KMS-11 (cell line): ENCODE results near the gene EMP3.
"Not testable (repeated sequence)": the region's sequence is repeated elsewhere in the genome, so short reads cannot be mapped to it uniquely, and the experiment has no call there.

Experiments
- H2AFZ ChIP-seq: fragments of 200-600 bp; sonication (generic); 2 replicates; pipeline ENCODE4 v1.6.1; 2016; ENCODE audit warnings: antibody characterized with exemption, mixed run types, low read depth
- H3K27ac ChIP-seq: fragments of 200-600 bp; sonication (generic); 2 replicates; pipeline ENCODE4 v1.6.1; 2016; ENCODE audit warnings: mild to moderate bottlenecking, mixed run types
- H3K27me3 ChIP-seq: fragments of 200-600 bp; sonication (generic); 2 replicates; pipeline ENCODE4 v1.6.1; 2017; ENCODE audit warnings: mild to moderate bottlenecking, low read depth, mixed run types, moderate library complexity; ENCODE audit not compliant: insufficient read depth
- H3K36me3 ChIP-seq: fragments of 200-600 bp; sonication (generic); 2 replicates; pipeline ENCODE4 v1.6.1; 2017; ENCODE audit warnings: mild to moderate bottlenecking, mixed run types; ENCODE audit not compliant: insufficient read depth
- H3K4me1 ChIP-seq: fragments of 200-600 bp; sonication (generic); 2 replicates; pipeline ENCODE4 v1.6.1; 2016; ENCODE audit warnings: mild to moderate bottlenecking, low read depth, mixed run types; ENCODE audit not compliant: poor library complexity, severe bottlenecking
- H3K4me2 ChIP-seq: fragments of 200-600 bp; sonication (generic); 2 replicates; pipeline ENCODE4 v1.7.0; 2016; ENCODE audit warnings: mild to moderate bottlenecking, mixed run types
- H3K4me3 ChIP-seq: fragments of 200-600 bp; sonication (generic); IDR thresholded peaks from 2 replicates; pipeline ENCODE4 v1.6.1; 2017; ENCODE audit warnings: low read depth, low read length, mixed read lengths; ENCODE audit not compliant: insufficient read depth
- H3K79me2 ChIP-seq: fragments of 200-600 bp; sonication (generic); 2 replicates; pipeline ENCODE4 v1.6.1; 2016; ENCODE audit warnings: low read depth, mixed run types; ENCODE audit not compliant: insufficient read depth
- H3K9ac ChIP-seq: fragments of 200-600 bp; sonication (generic); 2 replicates; pipeline ENCODE4 v1.6.1; 2016; ENCODE audit warnings: mild to moderate bottlenecking, mixed run types
- H4K20me1 ChIP-seq: fragments of 200-600 bp; sonication (generic); 2 replicates; pipeline ENCODE4 v1.6.1; 2016; ENCODE audit warnings: mild to moderate bottlenecking, mixed run types; ENCODE audit not compliant: insufficient read depth
- TF ChIP-seq, protein P1 (sequence below): fragments of 200-600 bp; sonication (generic); conservative IDR thresholded peaks from 2 replicates; pipeline ENCODE4 v1.6.1; 2017; ENCODE audit warnings: low read depth, mild to moderate bottlenecking, antibody characterized with exemption, low read length, moderate library complexity, mixed read lengths

The EMP3 gene

DNA sequence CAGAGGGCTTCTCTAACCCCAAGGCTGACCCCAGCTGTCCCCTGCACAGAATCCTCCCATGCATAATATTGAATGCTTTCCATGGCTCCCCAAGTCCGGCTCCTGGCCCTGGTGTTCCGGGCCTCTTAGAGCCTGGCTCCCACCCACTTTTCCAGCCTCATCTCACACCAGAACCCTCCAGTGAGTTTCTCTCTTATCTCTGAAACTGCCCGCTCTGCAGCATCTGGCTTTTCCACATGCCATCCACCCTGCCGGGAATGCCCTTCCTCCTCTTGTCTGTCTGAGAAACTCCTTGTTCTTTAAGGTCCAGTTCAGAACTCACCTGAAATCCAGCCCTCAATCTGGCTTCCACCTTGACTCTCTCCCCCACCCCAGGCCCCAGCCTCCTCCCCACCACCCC lies 45.6 kb downstream of the EMP3 start:
- no peaks in the 10 kb centered on the region for H4K20me1 ChIP-seq
- peaks cover 39% of the 10 kb centered on the region for H3K4me1 ChIP-seq
- H3K36me3 ChIP-seq, result no peaks in the 10 kb centered on the region
- H3K27ac ChIP-seq, result no peak overlapping the region
- no peaks in the 10 kb centered on the region for H3K27me3 ChIP-seq
- H3K9ac ChIP-seq, result no peak overlapping the region
- no peaks in the 10 kb centered on the region for H3K79me2 ChIP-seq
- TF ChIP-seq, protein P1, sequence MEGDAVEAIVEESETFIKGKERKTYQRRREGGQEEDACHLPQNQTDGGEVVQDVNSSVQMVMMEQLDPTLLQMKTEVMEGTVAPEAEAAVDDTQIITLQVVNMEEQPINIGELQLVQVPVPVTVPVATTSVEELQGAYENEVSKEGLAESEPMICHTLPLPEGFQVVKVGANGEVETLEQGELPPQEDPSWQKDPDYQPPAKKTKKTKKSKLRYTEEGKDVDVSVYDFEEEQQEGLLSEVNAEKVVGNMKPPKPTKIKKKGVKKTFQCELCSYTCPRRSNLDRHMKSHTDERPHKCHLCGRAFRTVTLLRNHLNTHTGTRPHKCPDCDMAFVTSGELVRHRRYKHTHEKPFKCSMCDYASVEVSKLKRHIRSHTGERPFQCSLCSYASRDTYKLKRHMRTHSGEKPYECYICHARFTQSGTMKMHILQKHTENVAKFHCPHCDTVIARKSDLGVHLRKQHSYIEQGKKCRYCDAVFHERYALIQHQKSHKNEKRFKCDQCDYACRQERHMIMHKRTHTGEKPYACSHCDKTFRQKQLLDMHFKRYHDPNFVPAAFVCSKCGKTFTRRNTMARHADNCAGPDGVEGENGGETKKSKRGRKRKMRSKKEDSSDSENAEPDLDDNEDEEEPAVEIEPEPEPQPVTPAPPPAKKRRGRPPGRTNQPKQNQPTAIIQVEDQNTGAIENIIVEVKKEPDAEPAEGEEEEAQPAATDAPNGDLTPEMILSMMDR, result no peak
- no peak overlapping the region for H2AFZ ChIP-seq
- no peak overlapping the region for H3K4me2 ChIP-seq
- H3K4me3 ChIP-seq, result no peak overlapping the region

DNA sequence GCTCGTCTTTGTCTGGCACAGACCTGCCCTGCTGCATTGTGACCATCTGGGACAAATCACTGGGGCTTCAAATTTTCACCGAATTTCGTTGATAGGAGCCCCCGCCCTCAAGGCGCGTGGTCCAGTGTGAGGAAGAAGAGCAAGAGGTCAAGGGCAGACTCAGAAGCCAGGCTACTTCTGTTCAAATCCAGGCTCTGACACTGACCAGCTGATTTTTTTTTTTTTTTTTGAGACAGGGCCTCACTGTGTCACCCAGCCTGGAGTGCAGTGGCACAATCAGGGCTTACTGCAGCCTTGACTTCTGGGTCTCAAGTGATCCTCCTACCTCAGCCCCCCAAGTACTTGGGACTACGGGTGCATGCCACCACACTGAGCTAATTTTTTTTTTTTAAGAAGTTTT lies 46.0 kb downstream of the EMP3 start:
- Histone ChIP-seq H3K79me2 (no peaks in the 10 kb centered on the region), H3K4me2 (no peak overlapping the region), H3K27ac (no peak overlapping the region), H3K9ac (no peak overlapping the region), H3K36me3 (no peaks in the 10 kb centered on the region), H4K20me1 (no peaks in the 10 kb centered on the region), H3K4me3 (no peak overlapping the region), H2AFZ (no peak overlapping the region), H3K4me1 (peaks cover 44% of the 10 kb centered on the region), H3K27me3 (no peaks in the 10 kb centered on the region)
- TF ChIP-seq, protein P1, result no peak

DNA sequence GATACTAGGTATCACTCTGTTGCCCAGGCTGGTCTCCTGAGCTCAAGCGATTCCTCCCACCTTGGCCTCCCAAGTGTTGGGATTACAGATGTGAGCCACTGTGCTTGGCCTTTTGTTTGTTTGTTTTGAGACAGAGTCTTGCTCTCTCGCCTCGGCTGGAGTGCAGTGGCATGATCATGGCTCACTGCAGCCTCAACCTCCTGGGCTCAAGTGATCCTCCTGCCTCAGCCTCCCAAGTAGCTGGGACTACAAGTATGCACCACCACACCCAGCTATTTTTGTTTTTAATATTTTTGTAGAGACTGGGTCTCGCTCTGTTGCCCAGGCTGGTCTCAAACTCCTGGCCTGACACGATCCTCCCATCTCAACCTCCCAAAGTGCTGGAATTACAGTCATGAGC lies 46.4 kb downstream of the EMP3 start:
- not testable (repeated sequence) for H3K4me2 ChIP-seq, H3K27me3 ChIP-seq, H4K20me1 ChIP-seq, H3K79me2 ChIP-seq, H2AFZ ChIP-seq, H3K9ac ChIP-seq, H3K27ac ChIP-seq, H3K36me3 ChIP-seq, H3K4me3 ChIP-seq
- H3K4me1 ChIP-seq, result peaks cover 48% of the 10 kb centered on the region

DNA sequence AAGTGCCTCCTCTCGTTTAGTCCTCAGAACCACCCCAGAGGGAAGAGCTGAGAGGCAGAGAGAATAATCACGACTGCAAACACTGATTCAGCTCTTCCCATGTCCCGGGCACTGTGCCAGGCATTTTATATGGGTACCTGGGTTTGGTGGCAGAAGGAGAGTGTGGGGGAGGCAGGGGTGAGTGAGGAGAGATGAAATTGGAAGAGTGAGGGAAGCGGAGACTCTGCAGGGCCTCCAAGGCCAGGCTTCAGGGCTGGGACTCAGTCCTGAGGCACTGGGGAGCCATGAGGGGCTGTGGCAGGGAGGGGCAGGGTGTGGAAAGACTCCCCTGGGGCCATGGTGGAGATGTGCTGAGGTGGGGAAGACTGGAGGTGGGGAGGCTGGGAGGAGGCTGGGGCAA lies 47.6 kb downstream of the EMP3 start:
- Histone ChIP-seq H3K27me3 (no peaks in the 10 kb centered on the region), H3K9ac (peak overlapping the region; percentile 1; the same call in 1 of the 2 replicates), H3K4me3 (no peak overlapping the region), H3K79me2 (no peaks in the 10 kb centered on the region), H4K20me1 (no peaks in the 10 kb centered on the region), H3K4me2 (peak overlapping the region; percentile 59; the same call in 1 of the 2 replicates), H2AFZ (peak overlapping the region; percentile 41), H3K4me1 (peaks cover 59% of the 10 kb centered on the region), H3K27ac (peak overlapping the region; percentile 10; the same call in 1 of the 2 replicates), H3K36me3 (no peaks in the 10 kb centered on the region)
- TF ChIP-seq, protein P1, result no peak

DNA sequence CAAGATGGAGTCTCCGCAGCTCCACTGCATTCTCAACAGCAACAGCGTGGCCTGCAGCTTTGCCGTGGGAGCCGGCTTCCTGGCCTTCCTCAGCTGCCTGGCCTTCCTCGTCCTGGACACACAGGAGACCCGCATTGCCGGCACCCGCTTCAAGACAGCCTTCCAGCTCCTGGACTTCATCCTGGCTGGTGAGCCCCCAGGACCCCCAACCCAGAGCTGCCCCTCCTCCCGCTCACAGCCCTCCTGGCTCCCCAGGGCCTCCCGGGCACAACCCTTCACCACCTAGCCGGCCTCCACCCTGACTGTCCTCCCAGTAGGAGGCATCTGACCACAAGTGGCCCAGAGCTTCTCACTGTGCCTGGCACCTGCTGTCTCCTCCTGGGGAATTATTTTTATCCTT lies 48.2 kb downstream of the EMP3 start:
- H3K4me3 ChIP-seq, result no peak overlapping the region
- H3K9ac ChIP-seq, result no peak overlapping the region
- H3K79me2 ChIP-seq, result no peaks in the 10 kb centered on the region
- TF ChIP-seq, protein P1, result no peak
- no peaks in the 10 kb centered on the region for H3K36me3 ChIP-seq
- no peak overlapping the region for H3K27ac ChIP-seq
- H4K20me1 ChIP-seq, result no peaks in the 10 kb centered on the region
- H2AFZ ChIP-seq, result no peak overlapping the region
- H3K4me2 ChIP-seq, result no peak overlapping the region
- H3K4me1 ChIP-seq, result peaks cover 66% of the 10 kb centered on the region
- no peaks in the 10 kb centered on the region for H3K27me3 ChIP-seq
